Measurements from ENCODE around the gene CRISPLD2. TPM values are rescaled to one million over a fixed set of nuclear protein-coding genes. Genes with fewer than 3 reads are reported as not detected.

CRISPLD2 gene
- total RNA-seq, 1 donor from 2014 or later: 5.8 TPM

DNA sequence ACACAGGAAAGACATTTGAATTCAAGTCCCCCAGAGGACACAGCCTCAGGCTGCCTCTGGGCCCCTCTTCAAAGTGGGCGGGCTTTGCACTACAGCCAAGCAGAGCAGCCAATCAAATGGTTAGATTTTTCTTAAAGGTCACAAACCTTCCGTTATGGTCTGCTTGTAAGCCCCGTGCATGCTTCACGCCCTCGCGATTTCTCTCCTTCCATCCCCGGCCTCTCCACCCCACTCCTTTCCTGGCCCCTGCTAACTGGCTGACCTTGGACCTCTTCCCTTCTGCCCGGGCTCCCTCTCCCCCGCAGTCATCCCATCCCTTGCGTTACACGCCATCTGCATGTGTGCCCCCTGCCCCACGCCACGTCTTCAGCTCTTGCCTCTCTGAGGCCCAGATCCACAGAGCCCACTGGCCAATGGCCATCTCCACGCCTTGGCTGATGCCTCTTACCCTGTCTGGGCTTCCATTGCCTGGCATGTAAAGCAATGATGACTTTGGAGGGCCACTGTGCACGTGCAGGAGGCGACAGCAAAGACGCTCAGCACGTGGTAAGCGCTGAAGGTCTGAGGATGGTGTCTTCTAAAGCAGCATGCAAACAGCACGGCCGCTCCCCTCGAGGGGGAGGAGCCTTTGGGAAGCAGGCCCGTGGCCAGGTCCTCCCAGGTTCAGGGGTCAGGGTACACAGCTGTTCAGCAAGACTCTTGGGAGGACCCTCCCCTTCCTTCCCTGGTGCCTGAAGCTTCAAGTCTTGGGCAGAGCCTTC is 104.7 kb downstream of the CRISPLD2 start:
- DNase-seq (ENCODE audit: low read depth): no peak
- TF ChIP-seq, protein P1, sequence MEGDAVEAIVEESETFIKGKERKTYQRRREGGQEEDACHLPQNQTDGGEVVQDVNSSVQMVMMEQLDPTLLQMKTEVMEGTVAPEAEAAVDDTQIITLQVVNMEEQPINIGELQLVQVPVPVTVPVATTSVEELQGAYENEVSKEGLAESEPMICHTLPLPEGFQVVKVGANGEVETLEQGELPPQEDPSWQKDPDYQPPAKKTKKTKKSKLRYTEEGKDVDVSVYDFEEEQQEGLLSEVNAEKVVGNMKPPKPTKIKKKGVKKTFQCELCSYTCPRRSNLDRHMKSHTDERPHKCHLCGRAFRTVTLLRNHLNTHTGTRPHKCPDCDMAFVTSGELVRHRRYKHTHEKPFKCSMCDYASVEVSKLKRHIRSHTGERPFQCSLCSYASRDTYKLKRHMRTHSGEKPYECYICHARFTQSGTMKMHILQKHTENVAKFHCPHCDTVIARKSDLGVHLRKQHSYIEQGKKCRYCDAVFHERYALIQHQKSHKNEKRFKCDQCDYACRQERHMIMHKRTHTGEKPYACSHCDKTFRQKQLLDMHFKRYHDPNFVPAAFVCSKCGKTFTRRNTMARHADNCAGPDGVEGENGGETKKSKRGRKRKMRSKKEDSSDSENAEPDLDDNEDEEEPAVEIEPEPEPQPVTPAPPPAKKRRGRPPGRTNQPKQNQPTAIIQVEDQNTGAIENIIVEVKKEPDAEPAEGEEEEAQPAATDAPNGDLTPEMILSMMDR (conservative IDR thresholded peaks at IDR 0.05; ENCODE audit: low read depth, low read length): no peak
- no peak overlapping the region for H3K4me3 ChIP-seq (ENCODE audit: low read depth, low read length)

DNA sequence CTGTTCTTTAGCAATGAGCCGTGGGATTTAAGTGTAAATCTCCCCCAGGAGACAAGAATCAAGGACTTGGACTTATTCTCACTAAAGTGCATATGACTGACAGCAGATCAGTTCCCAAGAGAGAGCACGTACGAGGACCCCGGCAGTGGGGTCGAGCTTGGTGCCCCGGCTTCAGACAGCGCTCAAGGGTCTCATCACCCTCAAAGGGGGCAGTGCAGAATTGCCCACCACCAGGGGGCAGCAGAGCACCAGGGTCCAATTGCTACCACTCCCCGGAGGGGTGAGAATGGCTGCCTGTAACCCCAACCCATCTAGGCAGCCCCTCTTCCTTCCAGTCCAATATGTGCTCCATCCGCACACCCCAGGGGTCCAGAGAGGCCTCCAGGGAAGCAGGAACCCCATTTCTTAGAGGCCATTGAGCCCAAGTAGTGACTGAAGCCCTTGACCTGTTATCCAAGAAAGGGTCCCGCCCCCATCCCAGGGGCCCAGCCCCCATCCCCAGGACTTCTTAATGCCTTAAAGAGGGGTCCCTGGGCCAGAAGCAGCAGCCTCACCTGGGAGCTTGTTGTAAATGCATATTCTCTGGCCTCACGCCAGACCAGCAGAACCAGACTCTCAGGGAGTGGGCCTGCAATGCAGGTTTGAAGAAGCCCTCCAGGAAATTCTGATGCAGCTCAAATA is 105.4 kb downstream of the CRISPLD2 start:
- DNase-seq (ENCODE audit: low read depth): no peak
- H3K4me3 ChIP-seq (ENCODE audit: low read depth, low read length): no peak overlapping the region
- TF ChIP-seq, protein P1 (conservative IDR thresholded peaks at IDR 0.05; ENCODE audit: low read depth, low read length): peak; percentile 89

DNA sequence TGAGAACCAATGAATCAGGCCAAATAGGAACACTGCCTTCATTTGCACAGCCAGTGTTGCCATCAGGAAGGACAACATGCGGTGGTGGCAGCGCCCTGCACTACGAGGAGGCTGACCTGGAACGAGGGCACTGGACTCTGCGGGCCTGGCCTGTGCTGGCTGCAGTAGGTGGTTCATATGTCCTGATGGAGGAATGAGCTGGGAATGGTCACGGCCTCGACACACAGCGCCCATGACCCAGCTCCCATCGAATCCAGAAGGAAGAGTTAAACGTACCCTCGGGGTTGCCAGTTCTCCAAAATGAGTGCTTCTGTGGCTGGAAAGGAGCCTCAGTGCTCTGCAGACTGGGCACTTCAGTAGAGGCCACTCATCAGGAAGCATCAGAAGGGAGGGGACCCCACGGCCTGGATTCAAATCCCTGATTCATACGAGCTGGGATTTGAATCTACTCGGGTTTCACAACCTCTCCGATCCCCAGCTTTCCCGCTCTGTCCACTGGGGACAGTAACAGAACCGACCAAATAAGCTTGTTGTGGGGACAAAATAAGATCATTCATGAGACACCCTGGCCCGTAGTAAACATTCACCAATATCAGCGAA is 106.1 kb downstream of the CRISPLD2 start:
- H3K4me3 ChIP-seq (ENCODE audit: low read depth, low read length): no peak overlapping the region
- TF ChIP-seq, protein P1 (conservative IDR thresholded peaks at IDR 0.05; ENCODE audit: low read depth, low read length): no peak
- DNase-seq (ENCODE audit: low read depth): no peak

DNA sequence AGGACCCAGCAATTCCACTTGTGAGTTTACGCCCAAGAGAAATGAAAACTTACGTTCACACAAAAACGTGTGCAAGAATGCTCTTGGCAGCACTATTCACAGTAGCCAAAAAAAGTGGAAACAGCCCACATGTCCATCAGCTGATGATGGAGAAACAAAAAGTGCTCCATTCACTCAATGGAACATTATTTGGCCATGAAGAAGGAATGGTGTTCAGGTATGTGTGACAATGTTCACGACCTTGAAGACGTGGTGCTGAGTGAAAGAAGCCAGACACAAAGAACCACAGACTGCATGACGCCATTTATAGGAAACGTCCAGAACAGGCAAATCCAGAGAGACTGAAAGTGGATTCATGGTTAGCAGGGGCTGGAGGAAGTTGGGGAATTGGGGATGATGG is 106.7 kb downstream of the CRISPLD2 start:
- TF ChIP-seq, protein P1 (conservative IDR thresholded peaks at IDR 0.05; ENCODE audit: low read depth, low read length): no peak
- H3K4me3 ChIP-seq (ENCODE audit: low read depth, low read length): no peak overlapping the region
- DNase-seq (ENCODE audit: low read depth): no peak

DNA sequence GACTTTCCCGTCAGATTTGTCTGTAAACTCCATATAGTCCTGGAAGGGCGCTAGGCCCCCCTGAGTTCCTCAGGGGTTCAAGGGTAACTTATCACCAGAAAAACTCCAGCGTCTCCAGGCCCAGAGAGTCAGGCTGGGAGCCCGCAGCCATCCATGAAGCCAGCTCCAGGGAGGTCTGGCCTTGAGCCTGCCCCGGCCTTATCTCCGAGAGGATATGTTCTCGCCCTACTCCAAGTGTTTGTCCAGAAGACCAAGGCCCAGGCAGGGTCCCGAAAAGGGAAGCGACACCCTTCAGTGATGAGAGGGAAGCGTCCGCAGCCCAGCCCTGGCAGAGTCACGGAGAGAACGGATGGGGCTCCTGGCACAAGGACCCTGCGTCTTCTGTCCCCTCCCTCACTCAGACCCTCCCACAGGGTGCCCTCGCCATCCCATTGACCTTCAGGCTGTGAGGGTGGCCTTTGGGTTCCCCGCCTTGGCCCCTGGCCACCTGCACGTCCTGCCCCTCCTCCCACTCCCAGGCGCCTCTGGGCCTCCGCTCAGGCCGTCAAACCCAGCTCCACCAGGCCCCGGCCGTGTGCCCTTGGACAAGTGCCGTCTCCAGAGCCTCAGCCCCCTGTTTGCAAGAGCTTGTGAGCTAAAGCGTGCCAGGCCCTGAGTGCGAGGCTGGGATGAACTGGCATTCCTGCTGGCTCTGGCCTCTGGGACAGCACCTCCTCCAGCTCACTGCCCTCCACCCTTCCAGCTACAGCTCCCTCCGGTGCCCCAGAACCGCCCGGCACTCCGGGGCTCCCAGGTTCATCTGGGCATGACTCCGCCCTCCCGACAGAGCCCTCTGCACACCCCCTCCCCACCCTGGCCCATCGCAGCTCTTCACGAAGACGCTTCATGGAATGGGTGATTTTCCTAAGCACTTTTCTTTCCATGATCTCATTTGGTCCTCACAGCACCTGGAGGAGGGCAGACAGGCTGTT is 108.1 kb downstream of the CRISPLD2 start:
- no peak for DNase-seq (ENCODE audit: low read depth)
- TF ChIP-seq, protein P1 (conservative IDR thresholded peaks at IDR 0.05; ENCODE audit: low read depth, low read length): no peak
- no peak overlapping the region for H3K4me3 ChIP-seq (ENCODE audit: low read depth, low read length)

DNA sequence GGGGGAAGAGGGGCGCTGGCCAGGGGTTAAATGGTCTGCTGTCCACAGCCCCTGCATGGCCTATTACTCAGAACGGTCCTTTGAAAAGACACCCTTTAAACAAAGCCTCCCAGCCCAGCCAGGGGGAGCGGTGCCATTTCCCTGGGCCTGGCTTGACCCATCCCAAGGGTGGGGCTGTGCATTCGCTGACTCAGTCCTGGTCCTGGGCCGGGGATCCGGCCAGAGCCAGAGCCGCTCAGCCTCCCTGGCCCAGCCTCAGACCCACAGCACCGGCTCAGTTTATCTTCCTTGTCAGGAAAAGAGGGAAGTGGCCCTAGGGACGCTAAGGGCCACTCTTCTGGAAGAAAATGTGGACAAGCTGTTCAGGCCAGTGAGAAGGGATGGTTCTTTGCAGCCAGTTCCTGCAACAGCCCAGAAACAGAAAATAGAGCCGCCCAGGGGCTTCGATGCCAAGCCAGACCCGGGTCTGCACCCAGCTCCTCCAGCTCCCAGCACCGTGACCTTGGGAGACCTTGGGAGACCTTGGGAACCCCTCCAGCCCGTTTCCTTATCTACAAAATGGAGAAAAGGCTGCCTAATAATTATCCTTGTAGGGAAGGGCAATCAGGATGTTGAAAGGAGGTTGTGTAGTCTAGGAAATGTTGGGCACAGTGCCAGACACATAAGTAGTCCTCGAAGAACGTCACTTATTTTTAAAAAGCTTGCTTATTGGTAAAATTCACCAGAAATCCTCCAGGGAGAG is 109.1 kb downstream of the CRISPLD2 start:
- TF ChIP-seq, protein P1 (conservative IDR thresholded peaks at IDR 0.05; ENCODE audit: low read depth, low read length): no peak
- H3K4me3 ChIP-seq (ENCODE audit: low read depth, low read length): no peak overlapping the region
- DNase-seq (ENCODE audit: low read depth): no peak

Data from epithelial cell of proximal tubule (primary cell).